Measurements from ENCODE around the gene NCKAP5.

DNA sequence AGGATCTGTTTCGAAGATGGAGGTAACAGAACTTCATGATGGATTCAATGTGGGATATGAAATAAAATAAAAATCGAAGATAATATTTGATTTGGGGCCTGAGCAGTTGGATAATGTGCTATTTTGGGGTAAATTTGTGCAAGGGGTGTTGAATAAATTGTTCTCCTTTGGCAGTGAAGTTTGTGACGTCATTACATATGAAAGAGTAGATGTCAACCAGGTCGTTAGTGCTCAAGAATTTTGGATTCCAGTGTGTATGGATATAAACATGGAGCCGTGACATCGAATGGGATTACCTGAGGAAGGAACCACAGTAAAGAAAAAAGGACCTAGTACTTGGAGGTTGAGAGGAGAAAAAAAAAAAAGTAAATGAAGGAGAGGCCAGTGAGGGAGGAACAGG, 253.0 kb downstream of the NCKAP5 start:
- TF ChIP-seq CREB1 (IDR thresholded peaks at IDR 0.05; ENCODE audit: low read depth) = no peak
- no peak for TF ChIP-seq TEAD4 (IDR thresholded peaks at IDR 0.05)
- TF ChIP-seq EP300 (IDR thresholded peaks at IDR 0.05; ENCODE audit: borderline replicate concordance) = no peak
- TF ChIP-seq RAD21 (IDR thresholded peaks at IDR 0.05; ENCODE audit: low read depth) = no peak
- TF ChIP-seq NFIC (IDR thresholded peaks at IDR 0.05) = no peak
- TF ChIP-seq YY1 (IDR thresholded peaks at IDR 0.05; ENCODE audit: low read depth) = no peak
- TF ChIP-seq CEBPB (IDR thresholded peaks at IDR 0.05) = no peak
- TF ChIP-seq, protein P1, sequence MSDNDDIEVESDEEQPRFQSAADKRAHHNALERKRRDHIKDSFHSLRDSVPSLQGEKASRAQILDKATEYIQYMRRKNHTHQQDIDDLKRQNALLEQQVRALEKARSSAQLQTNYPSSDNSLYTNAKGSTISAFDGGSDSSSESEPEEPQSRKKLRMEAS (IDR thresholded peaks at IDR 0.05) = no peak
